ENCODE measurements around the gene PLPP4.

GRCh38 chr10:120486671-120487205 lies 29.7 kb downstream of the PLPP4 start:
- TF ChIP-seq CTCF (IDR thresholded peaks at IDR 0.05) (no peak), POLR2A (IDR thresholded peaks at IDR 0.05) (no peak)
